Caco-2 (cell line): Measurements from ENCODE around the gene SFXN3. TPM values are rescaled to one million over a fixed set of nuclear protein-coding genes. Genes with fewer than 3 reads are reported as not detected.

Source experiments
- BruUV-seq: library from RNA; stranded (reverse); fragments of 400-500 nt; replicated peaks from 2 replicates; lab custom pipeline; 2021; lab: Mats Ljungman, UMichigan
- CTCF ChIA-PET: fragments of 300-600 bp; sonication (Branson Sonifier 250); formaldehyde crosslinking; loops from one replicate; lab custom pipeline; 2022; ENCODE audit warnings: antibody characterized with exemption; lab: Charles Lee
- POLR2A ChIA-PET: fragments of 300-600 bp; sonication (Branson Sonifier 250); formaldehyde crosslinking; loops from one replicate; lab custom pipeline; 2022; ENCODE audit warnings: antibody characterized with exemption; lab: Charles Lee
- DNase-seq, 2 experiments: peaks; one replicate each; pipeline versions ENCODE4 v3.0.0 to v3.0.0-alpha.2; 2020 to 2022
- H3K27me3 ChIP-seq: replicated peaks from 2 replicates; pipeline ENCODE4 v1.6.0; 2011; ENCODE audit warnings: low read length; ENCODE audit not compliant: control insufficient read depth, insufficient read depth
- H3K36me3 ChIP-seq: 2 replicates; pipeline ENCODE4 v1.5.1; 2011; ENCODE audit warnings: low read length; ENCODE audit not compliant: control insufficient read depth, insufficient read depth
- H3K4me1 ChIP-seq: fragments of 250-450 bp; sonication (Bioruptor Pico); 2 replicates; pipeline ENCODE4 v1.5.1; 2020; ENCODE audit warnings: mild to moderate bottlenecking
- H3K4me3 ChIP-seq: 2 replicates; pipeline ENCODE4 v1.5.1; 2011; ENCODE audit warnings: low read depth, mild to moderate bottlenecking, control low read depth, low read length
- H3K9me3 ChIP-seq: fragments of 250-450 bp; sonication (Bioruptor Pico); 2 replicates; pipeline ENCODE4 v1.5.1; 2020; ENCODE audit warnings: mild to moderate bottlenecking, moderate library complexity
- H3K27ac Mint-ChIP-seq: one replicate; pipeline ENCODE4 v1.8.0; 2022; ENCODE audit warnings: mixed read lengths; ENCODE audit not compliant: unreplicated experiment
- H3K27me3 Mint-ChIP-seq: one replicate; pipeline ENCODE4 v1.8.0; 2022; ENCODE audit warnings: mixed read lengths; ENCODE audit not compliant: insufficient read depth, unreplicated experiment
- H3K36me3 Mint-ChIP-seq: one replicate; pipeline ENCODE4 v1.8.0; 2022; ENCODE audit warnings: mild to moderate bottlenecking, mixed read lengths; ENCODE audit not compliant: insufficient read depth, unreplicated experiment
- H3K4me1 Mint-ChIP-seq: one replicate; pipeline ENCODE4 v1.8.0; 2022; ENCODE audit warnings: low read depth, mixed read lengths; ENCODE audit not compliant: unreplicated experiment
- H3K4me3 Mint-ChIP-seq: one replicate; pipeline ENCODE4 v1.8.0; 2022; ENCODE audit warnings: mild to moderate bottlenecking, moderate library complexity, mixed read lengths; ENCODE audit not compliant: unreplicated experiment
- H3K9me3 Mint-ChIP-seq: one replicate; pipeline ENCODE4 v1.8.0; 2022; ENCODE audit warnings: mixed read lengths; ENCODE audit not compliant: unreplicated experiment
- CTCF ChIP-seq, 2 experiments: fragments of 200-600 bp in 1 of 2; IDR thresholded peaks; 1 replicate in 1 of 2; 2 replicates in 1 of 2; pipeline versions ENCODE4 v1.5.1 to v1.8.0; 2011 to 2022; ENCODE audit warnings: antibody characterized with exemption in 1 of 2, control low read depth in 1 of 2, inconsistent platforms in 1 of 2, low read depth in 1 of 2, low read length in 1 of 2, mild to moderate bottlenecking in 1 of 2, moderate library complexity in 1 of 2; ENCODE audit not compliant: insufficient read depth in 1 of 2, severe bottlenecking in 1 of 2, unreplicated experiment in 1 of 2
- intact Hi-C: fragments of 100-400 bp; cut with micrococcal nuclease; formaldehyde crosslinking; loops from one replicate; pipeline ENCODE4 v1.10.0; 2022; ENCODE audit not compliant: unreplicated experiment
- total RNA-seq: library from RNA; stranded (reverse); gene quantifications from 2 replicates; pipeline ENCODE4 v1.2.3, GENCODE V29; 2022

Gene SFXN3
- total RNA-seq, 1 experiment from 2014 or later: 23.4 TPM

- Mint-ChIP-seq H3K36me3 (peaks cover 20% of the 10 kb centered on the region), H3K4me1 (peaks cover 4% of the 10 kb centered on the region), H3K27me3 (peaks cover 5% of the 10 kb centered on the region), H3K4me3 (no peak overlapping the region), H3K9me3 (no peaks in the 10 kb centered on the region), H3K27ac (no peak overlapping the region)
- no peak for TF ChIP-seq CTCF (IDR thresholded peaks at IDR 0.05; ENCODE audit: insufficient read depth in 1 of 2, low read depth in 1 of 2, low read length in 1 of 2, severe bottlenecking in 1 of 2, unreplicated experiment in 1 of 2)
- POLR2A ChIA-PET: interaction anchor here (0.6 kb wide), 1 partner anchor 9 kb away, joined by 5 read pairs; no protein-coding TSS in a partner anchor
- H3K36me3 ChIP-seq: no peaks in the 10 kb centered on the region
- no peaks in the 10 kb centered on the region for H3K9me3 ChIP-seq
- intact Hi-C loops: no loop called here
- no peaks in the 10 kb centered on the region for H3K27me3 ChIP-seq
- no TSS peak for BruUV-seq
- CTCF ChIA-PET: interaction anchor here (1.1 to 1.2 kb wide), 2 partner anchors 12 to 72 kb away, joined by 3 to 6 read pairs; no protein-coding TSS in a partner anchor
- no peak overlapping the region for H3K4me3 ChIP-seq
- H3K4me1 ChIP-seq: peaks cover 7% of the 10 kb centered on the region
- DNase-seq: no peak
These were observed 39.1 kb downstream of the SFXN3 start for GRCh38 chr10:101070098-101070497.

GRCh38 chr10:101071267-101071884 is 40.3 kb downstream of the SFXN3 start:
- CTCF ChIA-PET: interaction anchor here (0.5 to 1.7 kb wide), 3 partner anchors 10 to 71 kb away, joined by 3 to 6 read pairs (median 6); no protein-coding TSS in a partner anchor
- no peak for DNase-seq
- Histone ChIP-seq H3K27me3 (no peaks in the 10 kb centered on the region), H3K4me1 (no peaks in the 10 kb centered on the region), H3K9me3 (no peaks in the 10 kb centered on the region), H3K4me3 (no peak overlapping the region), H3K36me3 (no peaks in the 10 kb centered on the region)
- Mint-ChIP-seq H3K27me3 (peaks cover 5% of the 10 kb centered on the region), H3K4me3 (no peak overlapping the region), H3K36me3 (peaks cover 14% of the 10 kb centered on the region), H3K4me1 (no peaks in the 10 kb centered on the region), H3K27ac (no peak overlapping the region), H3K9me3 (no peaks in the 10 kb centered on the region)
- no TSS peak for BruUV-seq
- intact Hi-C loops: no loop called here
- TF ChIP-seq CTCF (IDR thresholded peaks at IDR 0.05; ENCODE audit: insufficient read depth in 1 of 2, low read depth in 1 of 2, low read length in 1 of 2, severe bottlenecking in 1 of 2, unreplicated experiment in 1 of 2): no peak
- POLR2A ChIA-PET: no interaction called here

GRCh38 chr10:101071885-101072433 is 40.9 kb downstream of the SFXN3 start:
- Histone ChIP-seq H3K36me3 (no peaks in the 10 kb centered on the region), H3K4me3 (no peak overlapping the region), H3K9me3 (no peaks in the 10 kb centered on the region), H3K27me3 (no peaks in the 10 kb centered on the region), H3K4me1 (no peaks in the 10 kb centered on the region)
- TF ChIP-seq CTCF (IDR thresholded peaks at IDR 0.05; ENCODE audit: insufficient read depth in 1 of 2, low read depth in 1 of 2, low read length in 1 of 2, severe bottlenecking in 1 of 2, unreplicated experiment in 1 of 2): no peak
- DNase-seq: no peak
- CTCF ChIA-PET: interaction anchor here (0.5 to 1.7 kb wide), 3 partner anchors 11 to 70 kb away, joined by 3 to 6 read pairs (median 6); no protein-coding TSS in a partner anchor
- intact Hi-C loops: no loop called here
- POLR2A ChIA-PET: no interaction called here
- Mint-ChIP-seq H3K4me3 (no peak overlapping the region), H3K36me3 (peaks cover 10% of the 10 kb centered on the region), H3K27ac (no peak overlapping the region), H3K4me1 (no peaks in the 10 kb centered on the region), H3K27me3 (peaks cover 5% of the 10 kb centered on the region), H3K9me3 (no peaks in the 10 kb centered on the region)
- BruUV-seq: no TSS peak
